SIG-M5 (cell line): Measurements from ENCODE around the gene LGALSL.

Experiments used
- DNase-seq: peaks from one replicate; lab custom pipeline; 2025; lab: John Stamatoyannopoulos, UW

The LGALSL gene

DNA sequence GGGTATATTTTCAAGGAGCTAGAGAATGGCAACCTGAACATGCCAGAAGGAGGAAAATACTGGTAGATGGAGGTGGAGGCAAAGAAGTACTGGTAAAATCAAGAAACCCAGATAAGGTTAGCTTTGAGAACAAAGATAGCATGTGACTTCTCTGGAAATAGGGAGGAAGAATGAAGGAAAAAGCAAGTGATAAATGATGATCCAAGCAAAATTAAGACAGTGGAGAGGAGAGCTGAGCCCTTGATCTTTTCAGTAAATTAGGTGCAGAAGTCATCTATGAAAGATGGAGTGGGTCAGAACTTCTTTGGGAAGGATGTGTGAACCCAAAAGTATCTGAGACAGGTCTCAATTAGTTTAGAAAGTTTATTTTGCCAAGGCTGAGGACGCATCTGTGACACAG, 44.5 kb downstream of the LGALSL start:
- no peak for DNase-seq

DNA sequence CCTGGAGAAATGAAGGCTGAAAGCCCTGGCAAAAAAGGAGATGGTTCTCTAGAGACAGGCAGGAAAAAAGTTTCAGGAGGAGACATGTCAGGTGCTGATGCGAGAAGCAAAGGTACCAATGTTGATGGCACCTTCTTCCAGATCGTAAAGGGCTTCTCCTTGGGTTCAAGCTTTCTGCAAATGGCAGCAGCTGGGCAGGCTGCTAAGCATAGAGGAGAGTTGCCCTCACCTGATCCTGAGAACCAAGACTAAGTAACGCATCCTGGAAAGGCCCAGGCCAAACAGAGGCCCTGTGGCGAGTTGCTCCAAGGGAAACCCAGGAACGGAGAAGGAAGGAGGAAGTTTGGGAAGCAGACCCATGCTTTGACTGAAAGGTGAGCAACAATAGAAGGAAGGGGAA, 46.6 kb downstream of the LGALSL start:
- no peak for DNase-seq

DNA sequence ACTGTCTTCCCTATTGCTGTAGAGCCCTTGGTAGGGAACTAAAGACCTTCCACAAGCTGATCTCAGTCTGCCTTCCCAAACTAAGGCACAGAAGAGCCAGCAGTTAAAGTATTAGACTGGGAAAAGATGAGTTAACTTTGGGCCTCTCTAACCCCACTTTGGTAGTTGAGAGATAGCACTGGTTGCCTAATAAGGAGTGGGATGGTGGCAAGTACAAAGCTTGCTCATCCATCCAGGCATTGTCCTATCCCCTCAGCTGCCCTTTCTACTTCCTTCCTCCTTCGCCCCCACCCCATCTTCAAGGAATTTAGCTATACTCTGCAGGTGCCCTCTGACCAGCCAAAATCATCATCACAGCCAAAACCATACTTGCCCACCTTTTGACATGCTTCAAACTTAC, 48.0 kb downstream of the LGALSL start:
- no peak for DNase-seq

DNA sequence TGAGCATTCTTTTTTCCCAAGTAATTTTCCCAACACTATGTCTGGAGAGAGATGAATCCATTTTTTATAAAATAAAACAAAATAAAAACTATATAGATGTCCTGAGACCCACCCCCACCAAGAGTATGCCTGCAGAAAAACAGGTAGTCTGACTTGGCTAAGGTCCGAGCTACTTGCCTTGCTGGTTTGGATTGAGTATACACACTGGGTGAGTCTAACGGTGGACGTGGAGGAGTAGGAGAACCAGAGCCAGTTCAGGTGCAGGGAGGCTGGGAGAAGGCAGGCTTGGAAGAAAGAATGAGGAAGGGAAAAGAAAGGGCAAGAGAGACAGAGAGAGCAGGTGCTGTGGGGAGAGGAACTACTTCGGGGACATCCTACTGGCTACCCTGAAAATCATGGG, 48.9 kb downstream of the LGALSL start:
- no peak for DNase-seq

DNA sequence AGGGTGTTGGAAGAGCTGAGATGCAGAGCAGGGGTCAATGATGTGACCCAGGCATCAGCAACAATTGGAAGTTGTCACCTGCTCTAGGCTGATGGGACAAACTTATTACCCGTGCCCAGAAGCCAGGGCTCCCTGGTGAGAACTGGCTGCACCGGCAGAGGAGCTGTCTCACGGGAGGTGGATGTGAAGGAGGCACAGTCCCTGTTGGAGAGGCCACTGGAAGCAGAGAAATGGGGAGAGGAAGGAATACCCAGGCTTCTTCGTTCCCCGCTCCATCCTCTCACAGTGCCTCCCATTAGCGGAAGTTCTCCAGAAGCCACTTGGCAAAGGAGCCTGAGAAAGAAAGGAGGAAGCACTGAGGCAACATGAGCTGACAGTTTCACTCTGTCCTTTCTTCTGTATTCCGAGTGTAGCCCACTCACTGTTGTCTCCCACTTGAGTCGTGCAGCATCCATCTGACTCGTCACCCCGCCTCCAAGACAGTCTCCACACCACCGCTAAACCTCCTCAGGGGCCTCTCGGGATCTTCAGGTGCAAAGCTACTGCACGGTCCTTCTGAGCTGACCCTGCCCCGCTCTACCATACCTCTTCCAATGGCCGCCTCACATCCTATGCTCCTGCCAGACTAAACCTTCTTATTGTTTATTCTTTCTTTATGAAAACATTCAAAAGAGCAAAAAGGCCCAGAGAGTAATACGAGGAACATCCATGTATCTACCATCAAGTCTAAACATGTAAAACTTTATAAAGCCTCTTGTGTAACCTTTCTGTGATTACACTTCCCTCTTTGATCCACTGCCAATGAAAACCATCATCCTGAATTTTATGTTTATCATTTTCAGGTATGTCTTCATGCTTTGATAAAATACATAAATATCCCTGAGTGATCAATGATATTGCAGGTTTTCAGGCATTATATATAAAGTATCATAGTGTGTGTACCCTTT, 51.1 kb downstream of the LGALSL start:
- no peak for DNase-seq

DNA sequence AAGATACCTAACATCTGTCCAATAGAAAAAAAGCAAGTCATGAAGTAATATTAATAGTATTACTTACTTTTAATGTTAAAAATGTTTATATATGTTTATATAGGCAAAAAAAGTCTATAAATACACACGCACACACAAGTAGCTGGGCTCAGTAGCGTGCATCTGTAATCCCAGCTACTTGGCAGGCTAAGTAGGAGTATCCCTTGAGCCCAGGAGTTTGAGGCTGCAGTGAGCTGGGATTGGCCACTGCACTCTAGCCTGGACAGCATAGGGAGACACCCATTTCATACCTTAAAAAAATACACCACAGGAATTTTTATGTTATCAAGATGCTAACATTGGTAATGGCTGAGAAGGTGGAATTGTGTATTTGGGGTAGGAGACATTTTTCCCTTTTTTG, 52.7 kb downstream of the LGALSL start:
- DNase-seq = no peak
